Activated CD8-positive, alpha-beta memory T cell treated with anti-CD3 and anti-CD28 coated beads, Interleukin-2, amount 10 ng/mL, durations not matched to agents 7 days and 5 days (primary cell): ENCODE data around the gene RAD51B. TPM values are rescaled to one million over a fixed set of nuclear protein-coding genes. Genes with fewer than 3 reads are reported as not detected.
A peak's percentile ranks its signal among the peaks of the same experiment; 100 is the strongest.

ENCODE experiments used
- ATAC-seq: fragments of 150-1000 bp; cut with Tn5 transposase; one replicate; pipeline ENCODE4 v1.10.0; 2021; ENCODE audit warnings: moderate library complexity
- CTCF ChIA-PET: fragments of 350-600 bp; sonication (Branson Sonifier 250); formaldehyde crosslinking; loops from one replicate; lab custom pipeline; 2021; ENCODE audit warnings: antibody characterized with exemption; lab: Charles Lee
- DNase-seq: peaks from one replicate; pipeline ENCODE4 v3.0.0-alpha.2; 2020
- H3K27ac Mint-ChIP-seq: one replicate; pipeline ENCODE4 v1.8.0; 2021; ENCODE audit warnings: mild to moderate bottlenecking, mixed read lengths
- H3K27me3 Mint-ChIP-seq: one replicate; pipeline ENCODE4 v1.8.0; 2021; ENCODE audit warnings: mixed read lengths
- H3K36me3 Mint-ChIP-seq: one replicate; pipeline ENCODE4 v1.8.0; 2021; ENCODE audit warnings: mild to moderate bottlenecking, mixed read lengths
- H3K4me1 Mint-ChIP-seq: one replicate; pipeline ENCODE4 v1.8.0; 2021; ENCODE audit warnings: mixed read lengths
- H3K4me3 Mint-ChIP-seq: one replicate; pipeline ENCODE4 v1.8.0; 2021; ENCODE audit warnings: mild to moderate bottlenecking, moderate library complexity, mixed read lengths
- H3K9me3 Mint-ChIP-seq: one replicate; pipeline ENCODE4 v1.8.0; 2022; ENCODE audit warnings: low read depth, mixed read lengths
- total RNA-seq, 2 experiments: library from RNA; stranded (reverse); gene quantifications; one replicate each; pipeline ENCODE4 v1.2.3, GENCODE V29; 2021

Gene RAD51B
- total RNA-seq, 2 experiments from 2014 or later = 35.3 to 55.5 TPM

GRCh38 chr14:68546839-68547238 is 727.3 kb downstream of the RAD51B start:
- no peak for DNase-seq
- Mint-ChIP-seq H3K36me3 (no peaks in the 10 kb centered on the region), H3K4me3 (no peak overlapping the region), H3K27me3 (no peaks in the 10 kb centered on the region), H3K27ac (no peak overlapping the region), H3K4me1 (no peaks in the 10 kb centered on the region), H3K9me3 (no peaks in the 10 kb centered on the region)
- ATAC-seq = no peak
- CTCF ChIA-PET = no interaction called here

- H3K27ac Mint-ChIP-seq = no peak overlapping the region
- no peaks in the 10 kb centered on the region for H3K27me3 Mint-ChIP-seq
- H3K36me3 Mint-ChIP-seq = no peaks in the 10 kb centered on the region
- no peaks in the 10 kb centered on the region for H3K4me1 Mint-ChIP-seq
- no peaks in the 10 kb centered on the region for H3K9me3 Mint-ChIP-seq
- CTCF ChIA-PET = no interaction called here
- H3K4me3 Mint-ChIP-seq = no peak overlapping the region
- no peak for DNase-seq
- no peak for ATAC-seq
These were observed 728.0 kb downstream of the RAD51B start for GRCh38 chr14:68547305-68548193.

DNA sequence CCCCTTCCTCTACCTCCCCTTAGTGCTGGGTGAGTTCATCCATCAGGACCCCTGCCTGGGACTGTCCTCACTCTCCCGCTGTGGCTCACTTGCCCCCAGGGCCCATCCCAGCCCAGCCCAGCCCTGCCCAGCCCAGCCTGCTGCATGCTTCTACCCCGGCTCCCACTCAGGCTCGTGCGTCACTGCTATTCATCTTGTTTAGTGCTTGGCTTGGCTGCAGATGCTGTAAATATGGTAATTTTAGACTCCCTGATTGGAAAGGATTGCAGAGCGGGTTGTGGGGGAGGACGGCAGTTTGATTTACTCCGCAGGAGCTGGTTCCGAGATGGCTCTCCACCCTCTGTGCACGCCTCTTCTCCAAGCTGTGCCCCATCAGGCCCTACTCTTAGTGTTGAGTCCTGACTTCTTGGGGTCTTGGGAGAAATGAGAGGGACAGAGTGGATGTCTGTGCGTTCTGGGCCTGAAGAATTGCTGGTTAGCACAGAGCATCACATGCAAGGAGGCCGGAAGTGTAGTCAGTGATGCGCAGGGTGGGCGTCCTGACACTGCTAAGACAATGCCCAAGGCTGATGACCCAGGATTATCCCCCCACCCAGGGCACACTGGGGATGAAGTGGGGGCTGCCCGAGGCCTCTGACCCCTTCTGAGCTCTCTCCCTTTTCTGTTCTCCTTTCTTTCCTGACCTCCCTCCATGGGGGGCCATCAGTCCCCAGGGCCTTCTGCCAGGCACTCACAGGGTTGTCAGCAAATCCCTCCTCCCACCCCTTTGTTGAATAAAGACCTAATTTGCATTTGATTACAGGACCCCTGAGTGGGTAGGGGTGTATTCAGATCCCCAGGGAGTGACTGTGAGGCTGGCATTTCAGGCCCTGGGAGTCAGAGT is 728.9 kb downstream of the RAD51B start:
- Mint-ChIP-seq H3K27ac (no peak overlapping the region), H3K9me3 (no peaks in the 10 kb centered on the region), H3K4me1 (no peaks in the 10 kb centered on the region), H3K36me3 (no peaks in the 10 kb centered on the region), H3K27me3 (no peaks in the 10 kb centered on the region), H3K4me3 (no peak overlapping the region)
- no peak for DNase-seq
- CTCF ChIA-PET = no interaction called here
- no peak for ATAC-seq

GRCh38 chr14:68550338-68550715 is 730.7 kb downstream of the RAD51B start:
- H3K9me3 Mint-ChIP-seq = no peaks in the 10 kb centered on the region
- ATAC-seq (no peak), DNase-seq (no peak)
- H3K4me3 Mint-ChIP-seq = no peak overlapping the region
- H3K4me1 Mint-ChIP-seq = no peaks in the 10 kb centered on the region
- no peaks in the 10 kb centered on the region for H3K27me3 Mint-ChIP-seq
- H3K36me3 Mint-ChIP-seq = no peaks in the 10 kb centered on the region
- H3K27ac Mint-ChIP-seq = no peak overlapping the region
- CTCF ChIA-PET = no interaction called here

DNA sequence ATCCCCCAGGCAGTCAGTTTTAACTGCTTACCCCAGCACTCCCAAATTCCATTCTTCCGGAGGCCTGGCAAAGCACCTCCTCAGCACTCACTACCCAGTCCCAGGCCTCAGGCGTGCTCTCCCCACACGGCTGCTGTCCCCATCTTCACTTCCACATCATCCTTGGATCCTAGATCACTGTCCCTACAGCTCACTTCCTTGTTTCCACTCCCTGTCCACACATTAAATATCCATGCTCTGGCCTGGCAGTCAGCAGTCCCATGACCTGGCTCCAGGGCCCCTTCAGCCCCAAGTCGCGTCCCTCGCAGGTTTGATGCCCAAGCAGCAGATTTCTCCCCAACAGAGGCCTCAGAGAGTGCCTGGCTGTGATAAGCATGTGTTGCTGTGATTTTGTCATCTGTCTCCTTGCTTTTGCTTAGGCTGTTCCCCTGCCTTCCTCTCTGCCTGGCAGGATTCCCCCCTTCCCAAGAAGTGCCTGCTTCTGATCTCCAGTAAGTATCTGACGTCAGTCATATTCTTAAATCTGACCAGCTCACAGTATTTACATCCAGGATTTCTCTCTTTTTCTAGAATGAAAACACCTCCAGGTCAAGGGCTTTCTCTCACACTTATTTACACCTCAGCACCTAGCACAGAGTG is 731.6 kb downstream of the RAD51B start:
- no peak for ATAC-seq
- no peaks in the 10 kb centered on the region for H3K9me3 Mint-ChIP-seq
- H3K36me3 Mint-ChIP-seq = no peaks in the 10 kb centered on the region
- DNase-seq = no peak
- no peak overlapping the region for H3K4me3 Mint-ChIP-seq
- H3K4me1 Mint-ChIP-seq = no peaks in the 10 kb centered on the region
- CTCF ChIA-PET = no interaction called here
- H3K27me3 Mint-ChIP-seq = no peaks in the 10 kb centered on the region
- H3K27ac Mint-ChIP-seq = no peak overlapping the region

GRCh38 chr14:68552075-68552474 is 732.5 kb downstream of the RAD51B start:
- CTCF ChIA-PET = no interaction called here
- H3K4me1 Mint-ChIP-seq = no peaks in the 10 kb centered on the region
- no peak overlapping the region for H3K27ac Mint-ChIP-seq
- H3K4me3 Mint-ChIP-seq = no peak overlapping the region
- no peaks in the 10 kb centered on the region for H3K9me3 Mint-ChIP-seq
- no peak for DNase-seq
- ATAC-seq = no peak
- H3K36me3 Mint-ChIP-seq = no peaks in the 10 kb centered on the region
- H3K27me3 Mint-ChIP-seq = no peaks in the 10 kb centered on the region

DNA sequence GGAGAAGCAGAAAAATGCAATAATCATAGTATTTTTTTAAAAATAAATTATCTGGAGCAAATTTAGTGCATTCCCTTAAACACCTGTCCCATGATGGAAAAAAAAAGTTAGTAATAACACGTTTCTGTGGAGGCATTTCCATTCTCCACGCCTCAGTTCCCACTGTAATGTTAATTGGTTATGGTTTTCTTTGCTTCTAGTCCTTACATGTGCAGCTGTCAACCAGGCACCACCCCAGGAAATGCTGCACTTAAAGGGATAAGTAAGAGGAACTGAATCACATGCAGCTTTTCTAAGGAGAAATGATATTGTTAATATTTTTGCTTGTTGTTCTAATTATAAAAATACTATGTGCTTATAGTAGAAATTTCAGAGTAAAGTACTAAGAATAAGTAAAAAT is 733.0 kb downstream of the RAD51B start:
- no peaks in the 10 kb centered on the region for H3K36me3 Mint-ChIP-seq
- H3K27ac Mint-ChIP-seq = no peak overlapping the region
- no peaks in the 10 kb centered on the region for H3K27me3 Mint-ChIP-seq
- ATAC-seq (no peak), DNase-seq (no peak)
- CTCF ChIA-PET = no interaction called here
- no peaks in the 10 kb centered on the region for H3K9me3 Mint-ChIP-seq
- H3K4me1 Mint-ChIP-seq = no peaks in the 10 kb centered on the region
- no peak overlapping the region for H3K4me3 Mint-ChIP-seq

GRCh38 chr14:68553311-68553710 is 733.7 kb downstream of the RAD51B start:
- CTCF ChIA-PET = no interaction called here
- Mint-ChIP-seq H3K36me3 (no peaks in the 10 kb centered on the region), H3K4me3 (no peak overlapping the region), H3K27ac (no peak overlapping the region), H3K27me3 (no peaks in the 10 kb centered on the region), H3K9me3 (no peaks in the 10 kb centered on the region), H3K4me1 (no peaks in the 10 kb centered on the region)
- ATAC-seq (no peak), DNase-seq (no peak)

- Mint-ChIP-seq H3K4me1 (no peaks in the 10 kb centered on the region), H3K9me3 (no peaks in the 10 kb centered on the region), H3K36me3 (no peaks in the 10 kb centered on the region), H3K27me3 (no peaks in the 10 kb centered on the region), H3K4me3 (no peak overlapping the region), H3K27ac (no peak overlapping the region)
- DNase-seq (peak; percentile 11), ATAC-seq (no peak)
- CTCF ChIA-PET = no interaction called here
These were observed 734.7 kb downstream of the RAD51B start for GRCh38 chr14:68554231-68554630.

- DNase-seq (no peak), ATAC-seq (no peak)
- CTCF ChIA-PET = no interaction called here
- no peaks in the 10 kb centered on the region for H3K27me3 Mint-ChIP-seq
- H3K9me3 Mint-ChIP-seq = no peaks in the 10 kb centered on the region
- H3K4me3 Mint-ChIP-seq = no peak overlapping the region
- H3K27ac Mint-ChIP-seq = no peak overlapping the region
- no peaks in the 10 kb centered on the region for H3K4me1 Mint-ChIP-seq
- no peaks in the 10 kb centered on the region for H3K36me3 Mint-ChIP-seq
These were observed 736.7 kb downstream of the RAD51B start for GRCh38 chr14:68556253-68556652.

- H3K4me1 Mint-ChIP-seq = no peaks in the 10 kb centered on the region
- CTCF ChIA-PET = no interaction called here
- H3K36me3 Mint-ChIP-seq = no peaks in the 10 kb centered on the region
- H3K27me3 Mint-ChIP-seq = no peaks in the 10 kb centered on the region
- no peaks in the 10 kb centered on the region for H3K9me3 Mint-ChIP-seq
- H3K4me3 Mint-ChIP-seq = no peak overlapping the region
- no peak overlapping the region for H3K27ac Mint-ChIP-seq
- no peak for ATAC-seq
- DNase-seq = no peak
These were observed 738.1 kb downstream of the RAD51B start for GRCh38 chr14:68557648-68558047.

GRCh38 chr14:68558096-68558495 is 738.5 kb downstream of the RAD51B start:
- Mint-ChIP-seq H3K36me3 (no peaks in the 10 kb centered on the region), H3K9me3 (no peaks in the 10 kb centered on the region), H3K4me3 (no peak overlapping the region), H3K4me1 (no peaks in the 10 kb centered on the region), H3K27me3 (no peaks in the 10 kb centered on the region), H3K27ac (no peak overlapping the region)
- CTCF ChIA-PET = no interaction called here
- ATAC-seq (no peak), DNase-seq (no peak)

- no peaks in the 10 kb centered on the region for H3K9me3 Mint-ChIP-seq
- H3K36me3 Mint-ChIP-seq = no peaks in the 10 kb centered on the region
- H3K4me3 Mint-ChIP-seq = no peak overlapping the region
- CTCF ChIA-PET = no interaction called here
- H3K27ac Mint-ChIP-seq = no peak overlapping the region
- ATAC-seq = no peak
- DNase-seq = no peak
- H3K4me1 Mint-ChIP-seq = peaks cover 2% of the 10 kb centered on the region
- H3K27me3 Mint-ChIP-seq = no peaks in the 10 kb centered on the region
These were observed 740.4 kb downstream of the RAD51B start for GRCh38 chr14:68559949-68560348.
